ENCODE results near the gene ZDHHC3.

ZDHHC3 gene

DNA sequence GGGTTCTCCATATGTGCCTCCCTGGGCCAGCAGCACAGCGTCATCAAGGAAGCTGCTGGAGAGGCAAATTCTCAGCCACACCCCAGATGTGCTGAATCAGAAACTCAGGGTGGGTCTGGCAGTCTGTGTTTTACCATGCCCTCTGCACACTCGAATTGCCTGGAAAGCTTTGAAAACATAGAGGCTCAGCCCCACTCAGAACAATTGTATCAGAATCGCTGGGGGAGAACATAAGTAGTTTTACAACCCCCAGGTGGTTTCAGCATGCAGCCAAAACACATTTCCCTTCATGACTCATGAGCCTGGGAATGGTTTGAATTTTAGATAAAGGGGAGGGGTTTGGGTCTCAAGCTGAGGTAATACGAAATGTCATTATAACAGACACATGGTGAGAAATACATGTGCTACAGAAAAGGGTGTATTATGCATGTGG, 92.0 kb downstream of the ZDHHC3 start:
- Histone ChIP-seq H3K9me3 (no peaks in the 10 kb centered on the region), H3K4me3 (no peak overlapping the region), H3K36me3 (no peaks in the 10 kb centered on the region), H3K27me3 (no peaks in the 10 kb centered on the region), H3K4me1 (peaks cover 0 to 29% (median 20%) of the 10 kb centered on the region in 4 donors), H3K27ac (no peak overlapping the region)
- intact Hi-C loops (cut with DNase I; ENCODE audit: low total_unique reads): no loop called here
- DNase-seq: no peak
- no peak for TF ChIP-seq CTCF (IDR thresholded peaks at IDR 0.05)

GRCh38 chr3:44883213-44883955, 92.6 kb downstream of the ZDHHC3 start:
- TF ChIP-seq CTCF (IDR thresholded peaks at IDR 0.05): no peak
- Histone ChIP-seq H3K27ac (no peak overlapping the region), H3K4me3 (no peak overlapping the region), H3K36me3 (no peaks in the 10 kb centered on the region), H3K9me3 (no peaks in the 10 kb centered on the region), H3K27me3 (no peaks in the 10 kb centered on the region), H3K4me1 (peaks cover 0 to 29% (median 20%) of the 10 kb centered on the region in 4 donors)
- intact Hi-C loops (cut with DNase I; ENCODE audit: low total_unique reads): no loop called here
- DNase-seq: no peak

DNA sequence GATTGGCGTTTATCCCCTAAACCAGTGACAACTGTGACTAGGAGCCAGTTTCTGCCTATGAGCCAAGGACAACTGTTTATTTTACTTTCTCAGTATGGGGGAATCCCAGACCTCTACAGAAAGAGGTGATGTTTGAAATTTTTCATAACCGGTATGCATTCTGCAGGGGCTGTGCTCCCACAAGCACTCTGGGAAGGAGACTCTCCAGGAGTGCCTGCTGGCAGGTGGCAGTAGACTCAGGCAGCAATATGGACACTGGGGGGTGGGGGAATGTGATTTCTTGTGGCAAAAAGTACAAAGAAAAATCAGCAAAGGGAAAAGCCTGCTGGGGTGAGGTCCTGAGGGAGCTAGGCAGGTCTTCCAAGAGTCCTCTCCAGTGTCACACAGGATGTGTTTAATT, 95.7 kb downstream of the ZDHHC3 start:
- no peaks in the 10 kb centered on the region for H3K9me3 ChIP-seq
- no peak for TF ChIP-seq CTCF (IDR thresholded peaks at IDR 0.05)

GRCh38 chr3:44877333-44877732, 98.6 kb downstream of the ZDHHC3 start:
- no peak for DNase-seq

More for the DNA sequence above, 95.7 kb downstream of the ZDHHC3 start:
- DNase-seq: no peak
- H3K4me3 ChIP-seq: no peak overlapping the region
- intact Hi-C loops (cut with DNase I; ENCODE audit: low total_unique reads): no loop called here
- no peaks in the 10 kb centered on the region for H3K36me3 ChIP-seq
- H3K27ac ChIP-seq: no peak overlapping the region
- H3K27me3 ChIP-seq: no peaks in the 10 kb centered on the region
- H3K4me1 ChIP-seq: peaks cover 0 to 19% (median 17%) of the 10 kb centered on the region in 4 donors

DNA sequence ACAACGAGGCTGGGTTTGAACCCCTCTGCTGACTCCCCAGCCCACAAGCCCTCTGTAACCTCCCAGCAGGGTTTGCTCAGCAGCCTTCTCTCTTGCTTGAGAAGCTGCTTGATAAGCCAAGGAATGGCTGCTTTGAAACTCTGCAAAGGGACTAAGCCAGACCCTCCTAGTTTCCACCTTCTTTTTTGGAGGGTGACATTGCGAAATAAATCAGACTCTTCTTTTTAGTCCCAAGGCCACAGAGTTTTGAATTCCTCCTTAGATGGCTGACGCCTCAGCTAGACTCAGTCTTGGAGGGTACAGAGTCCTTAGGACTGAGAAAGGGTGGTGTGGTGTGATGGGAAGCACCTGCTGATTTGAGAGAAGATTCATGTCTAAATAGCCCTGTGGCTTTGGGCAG, 100.4 kb downstream of the ZDHHC3 start:
- no peaks in the 10 kb centered on the region for H3K36me3 ChIP-seq
- intact Hi-C loops (cut with DNase I; ENCODE audit: low total_unique reads): no loop called here
- no peak for TF ChIP-seq CTCF (IDR thresholded peaks at IDR 0.05)
- DNase-seq: no peak
- no peaks in the 10 kb centered on the region for H3K9me3 ChIP-seq
- no peak overlapping the region for H3K4me3 ChIP-seq
- no peaks in the 10 kb centered on the region for H3K4me1 ChIP-seq
- no peaks in the 10 kb centered on the region for H3K27me3 ChIP-seq
- H3K27ac ChIP-seq: no peak overlapping the region

More at GRCh38 chr3:44877333-44877732, 98.6 kb downstream of the ZDHHC3 start:
- Histone ChIP-seq H3K27ac (no peak overlapping the region), H3K4me3 (no peak overlapping the region), H3K4me1 (no peaks in the 10 kb centered on the region), H3K9me3 (no peaks in the 10 kb centered on the region), H3K36me3 (no peaks in the 10 kb centered on the region), H3K27me3 (no peaks in the 10 kb centered on the region)
- intact Hi-C loops (cut with DNase I; ENCODE audit: low total_unique reads): no loop called here
- no peak for TF ChIP-seq CTCF (IDR thresholded peaks at IDR 0.05)
